ENCODE measurements around the gene EFCAB3. TPM values are rescaled to one million over a fixed set of nuclear protein-coding genes. Genes with fewer than 3 reads are reported as not detected.
A peak's percentile ranks its signal among the peaks of the same experiment; 100 is the strongest.
"Not testable (repeated sequence)": the region's sequence is repeated elsewhere in the genome, so short reads cannot be mapped to it uniquely, and the experiment has no call there.

Gene EFCAB3
- not detected in 2 replicates for total RNA-seq

DNA sequence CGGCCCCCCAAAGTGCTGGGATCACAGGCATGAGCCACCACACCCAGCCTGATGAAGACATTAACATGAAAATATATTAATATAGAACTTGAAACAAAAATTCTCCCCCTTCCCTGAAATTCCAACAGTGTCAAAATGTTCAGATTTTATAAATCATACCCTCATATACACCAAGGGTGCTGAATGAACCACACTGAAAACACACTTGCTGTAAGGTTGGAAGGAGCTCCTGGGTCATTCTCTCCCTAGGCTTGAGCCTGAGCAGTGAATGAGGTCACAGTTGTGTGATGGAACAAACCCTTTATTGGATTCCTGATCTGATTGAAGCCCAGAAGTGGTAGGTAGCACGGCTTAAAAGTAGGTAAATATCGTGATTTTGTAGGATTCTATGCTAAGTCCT, at the start of gene EFCAB3:
EFCAB3 (plus strand) TSS at position 301 of the 400 bp plus-strand sequence. CDS start 2,427 bp downstream, outside the sequence.
- DNase-seq (ENCODE audit: low read depth, low spot score): no peak

DNA sequence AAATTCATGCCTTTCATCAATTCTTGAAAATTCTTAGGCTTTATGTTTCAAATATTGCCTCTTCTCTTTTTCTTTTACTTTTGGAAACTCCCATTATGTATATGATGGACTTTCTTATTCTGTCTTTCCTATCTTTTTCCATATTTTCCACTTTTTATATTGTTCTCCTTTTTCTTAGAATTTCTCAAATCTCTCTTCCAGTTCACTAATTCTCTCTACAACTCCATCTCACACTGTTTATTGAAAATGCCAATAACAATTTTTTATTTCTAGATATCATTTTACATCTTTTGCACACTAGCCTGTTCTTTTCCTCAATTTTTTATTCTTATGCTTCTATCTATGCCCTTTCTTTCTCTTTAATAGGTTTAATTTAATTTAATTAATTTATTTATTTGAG, 43.8 kb upstream of the EFCAB3 start:
- no peak for DNase-seq (ENCODE audit: low read depth, low spot score)

DNA sequence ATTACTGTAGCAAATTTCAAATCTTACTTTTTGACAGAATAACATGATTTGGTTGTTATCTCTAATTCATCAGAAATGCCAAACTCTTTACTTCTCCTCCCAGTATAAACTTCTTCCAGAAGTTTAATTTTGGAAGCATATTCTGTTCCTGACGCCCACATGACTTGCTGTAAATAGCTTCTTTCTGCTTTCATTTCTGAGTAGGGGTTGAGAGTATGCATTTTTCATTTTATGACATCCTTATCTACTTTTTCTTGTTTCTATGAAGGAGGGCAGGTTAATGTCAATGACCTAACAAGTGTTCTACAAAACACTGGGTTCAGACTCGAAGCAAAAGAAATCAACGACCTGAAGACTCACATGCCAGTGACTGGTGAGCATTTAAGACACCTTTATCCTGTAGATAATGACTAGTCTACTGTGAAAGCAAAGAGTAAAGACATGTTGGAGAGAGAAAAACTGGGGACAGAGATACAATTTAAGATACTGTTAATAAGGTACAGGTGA, 36.5 kb upstream of the EFCAB3 start:
- no peak for DNase-seq (ENCODE audit: low read depth, low spot score)

DNA sequence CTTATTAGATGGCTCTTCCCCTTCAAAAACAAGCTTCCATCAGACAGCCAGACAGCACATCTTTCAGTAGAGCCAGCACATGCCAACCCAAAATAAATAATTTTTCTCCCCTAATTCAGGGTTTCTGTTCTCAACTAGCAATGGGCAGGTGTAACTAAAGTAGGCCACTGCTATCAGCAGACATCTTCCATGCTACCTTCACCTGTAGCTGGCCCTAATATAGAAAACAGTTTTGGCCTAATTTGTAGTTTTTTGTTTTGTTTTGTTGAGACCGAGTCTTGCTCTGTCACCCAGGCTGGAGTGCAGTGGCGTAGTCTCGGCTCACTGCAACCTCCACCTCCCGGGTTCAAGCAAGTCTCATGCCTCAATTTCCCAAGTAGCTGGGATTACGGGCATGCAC, 29.2 kb upstream of the EFCAB3 start:
- no peak for DNase-seq (ENCODE audit: low read depth, low spot score)

DNA sequence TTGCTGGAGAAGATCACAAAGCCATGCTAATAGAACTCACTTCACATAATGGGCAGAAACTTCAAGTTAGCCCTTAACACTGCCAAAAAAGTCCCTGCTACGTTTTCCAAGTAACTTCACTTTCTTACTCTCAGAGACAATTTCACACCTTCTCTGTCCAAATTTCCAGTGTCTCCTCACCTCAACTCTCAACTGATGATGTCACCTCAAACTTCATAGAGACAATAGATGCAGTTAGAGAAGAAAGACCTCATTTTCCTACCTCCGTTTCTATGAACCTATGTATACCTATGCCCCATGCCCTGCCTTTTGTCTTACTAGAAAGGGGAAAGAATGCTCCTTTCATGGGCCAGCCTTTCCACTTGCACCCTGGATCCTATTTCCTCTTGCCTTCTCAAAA, 14.2 kb upstream of the EFCAB3 start:
- no peak for DNase-seq (ENCODE audit: low read depth, low spot score)

DNA sequence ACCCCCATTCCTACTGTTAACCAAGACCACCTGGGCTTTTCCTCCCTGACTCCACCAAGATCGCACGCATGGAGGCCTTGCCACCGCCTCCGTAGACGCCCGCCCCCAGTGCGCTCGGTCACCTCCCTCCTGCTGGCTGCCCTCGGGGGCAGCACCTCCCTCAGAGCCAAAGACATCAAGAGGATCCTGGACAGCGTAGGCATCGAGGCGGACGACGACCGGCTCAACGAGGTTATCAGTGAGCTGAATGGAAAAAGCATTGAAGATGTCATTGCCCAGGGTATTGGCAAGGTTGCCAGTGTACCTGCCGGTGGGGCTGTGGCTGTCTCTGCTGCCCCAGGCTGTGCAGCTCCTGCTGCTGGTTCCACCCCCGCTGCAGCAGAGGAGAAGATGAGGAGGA, 1.2 kb downstream of the EFCAB3 start:
- DNase-seq (ENCODE audit: low read depth, low spot score): no peak

DNA sequence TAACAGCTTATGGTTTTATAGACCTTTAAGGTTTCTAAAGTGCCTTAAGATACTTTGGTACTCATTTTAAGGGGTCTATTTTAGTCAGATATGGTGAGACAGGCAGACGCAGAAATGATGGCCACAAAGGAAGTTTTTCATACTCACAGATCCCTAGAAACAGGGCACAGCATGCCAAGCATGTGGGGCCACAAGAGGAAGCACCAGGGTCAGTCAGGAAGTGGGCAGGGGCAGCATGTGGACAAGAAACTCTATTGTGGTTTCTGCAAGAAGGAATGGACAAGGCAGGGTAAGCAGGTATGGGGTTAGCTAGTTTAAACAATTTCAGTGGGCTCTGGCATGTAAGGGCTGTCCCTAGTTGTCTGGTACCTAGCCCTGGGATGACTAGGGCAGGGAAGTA, 8.5 kb downstream of the EFCAB3 start:
- no peak for DNase-seq (ENCODE audit: low read depth, low spot score)

DNA sequence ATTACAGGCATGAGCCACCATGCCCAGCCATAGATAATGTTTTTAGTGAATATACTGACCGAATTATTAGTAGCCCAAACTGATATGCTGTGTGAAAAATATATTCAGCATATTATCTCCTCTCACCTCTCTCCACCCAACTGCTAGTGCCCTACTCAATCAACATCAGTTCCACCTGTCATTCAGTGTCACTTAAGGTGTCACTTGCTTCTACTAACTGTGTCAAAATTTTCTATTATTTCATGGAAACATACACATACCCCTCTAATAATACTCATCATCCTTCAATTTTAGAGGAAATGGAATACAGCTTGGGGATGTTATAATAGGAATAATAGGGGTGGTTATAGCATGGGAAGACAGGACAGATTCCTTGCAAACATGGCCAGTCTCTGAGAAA, 12.6 kb downstream of the EFCAB3 start:
- no peak for DNase-seq (ENCODE audit: low read depth, low spot score)

DNA sequence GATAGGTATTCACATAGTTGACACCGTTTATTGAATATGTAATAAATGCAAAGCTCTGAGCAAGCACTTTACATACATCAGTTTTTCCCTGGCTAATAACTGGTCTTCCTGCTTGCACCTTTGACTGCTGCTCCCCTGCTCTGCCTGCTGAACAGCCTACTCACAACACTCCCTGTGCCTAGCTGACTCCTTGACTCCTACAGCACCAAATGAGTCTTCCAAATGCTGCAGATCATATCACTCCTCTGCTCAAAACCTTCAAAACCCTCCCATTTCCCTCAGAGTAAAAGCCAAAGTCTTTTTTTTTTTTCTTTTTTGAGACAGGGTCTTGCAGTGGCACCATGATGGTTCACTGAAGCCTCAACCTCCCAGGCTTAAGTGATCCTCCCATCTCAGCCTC, 18.5 kb downstream of the EFCAB3 start:
- no peak for DNase-seq (ENCODE audit: low read depth, low spot score)

DNA sequence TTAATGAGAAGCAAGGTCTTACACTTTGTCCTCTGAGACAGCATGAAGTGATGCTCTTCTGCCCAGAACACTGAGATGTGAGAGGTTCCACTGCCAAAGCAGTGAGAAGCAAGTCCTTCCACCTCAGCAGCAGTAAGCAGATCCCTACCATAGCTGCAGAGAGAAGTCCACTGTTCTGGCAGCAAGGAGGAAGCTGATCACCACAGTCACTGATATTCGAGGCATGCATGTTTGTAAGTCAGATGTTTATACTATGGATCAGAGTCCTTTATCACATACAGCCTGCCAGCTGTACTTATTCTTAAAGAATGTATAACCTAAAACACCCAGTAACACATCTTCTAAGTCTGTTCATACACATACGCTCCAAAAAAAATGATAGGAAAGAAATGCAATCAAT, 25.1 kb downstream of the EFCAB3 start:
- DNase-seq (ENCODE audit: low read depth, low spot score): no peak

DNA sequence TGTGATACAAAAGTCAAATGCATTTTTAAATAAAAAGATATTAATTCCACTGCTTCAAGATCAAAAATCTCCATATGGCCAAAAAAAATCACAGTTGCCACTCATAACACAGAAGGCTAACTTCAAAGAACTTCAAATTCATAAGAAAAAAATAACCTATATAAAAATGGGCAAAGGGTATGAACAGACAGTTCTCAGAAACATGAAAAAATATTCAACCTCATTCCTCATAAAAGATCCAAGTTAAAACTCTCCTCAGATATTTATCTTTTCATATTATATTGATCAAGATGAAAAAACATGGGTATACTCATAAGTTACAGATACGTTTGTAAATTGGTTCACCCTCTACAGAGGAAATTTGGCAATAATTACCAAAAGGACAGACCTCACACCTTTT, 32.7 kb downstream of the EFCAB3 start:
- not testable (repeated sequence) for DNase-seq (ENCODE audit: low read depth, low spot score)

DNA sequence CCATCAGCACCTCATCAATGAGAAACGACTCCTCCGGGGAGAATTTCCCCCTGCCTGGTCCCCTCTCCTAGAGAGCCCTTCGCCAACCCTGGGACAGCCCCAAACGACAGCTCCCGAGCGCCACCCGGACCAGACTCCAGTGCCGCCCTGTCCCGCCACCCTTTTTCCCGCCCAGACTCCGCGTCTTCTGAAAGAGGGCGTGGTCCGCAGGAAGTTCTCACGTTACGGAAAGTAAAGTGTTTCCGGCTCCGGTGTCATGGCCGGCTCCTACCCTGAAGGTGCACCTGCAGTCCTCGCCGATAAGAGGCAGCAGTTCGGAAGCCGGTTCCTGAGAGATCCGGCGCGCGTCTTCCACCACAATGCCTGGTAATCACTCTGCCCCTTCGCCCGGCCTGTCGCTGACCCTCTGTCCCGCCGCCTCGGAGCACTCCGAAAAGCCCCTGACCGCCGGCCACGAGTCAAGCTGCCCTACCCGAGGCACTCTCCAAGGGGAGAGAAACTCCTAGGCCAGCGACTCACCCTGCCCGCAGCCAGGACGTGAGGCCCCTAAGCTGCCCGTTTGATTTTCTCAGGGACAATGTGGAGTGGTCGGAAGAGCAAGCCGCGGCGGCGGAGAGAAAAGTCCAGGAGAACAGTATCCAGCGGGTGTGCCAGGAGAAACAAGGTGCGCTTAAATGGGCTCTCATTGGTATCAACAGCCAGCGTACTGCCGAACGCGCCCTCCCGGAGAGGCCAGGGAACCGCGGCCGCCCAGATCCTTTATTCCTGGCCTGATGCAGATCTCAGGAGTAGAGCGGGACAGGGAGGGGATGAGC, 43.5 kb downstream of the EFCAB3 start, which contains the start of gene METTL2A:
METTL2A (plus strand) TSS at position 251 of the 815 bp plus-strand sequence; CDS start at position 257, 6 bp downstream.
- DNase-seq (ENCODE audit: low read depth, low spot score): peak; percentile 32

DNA sequence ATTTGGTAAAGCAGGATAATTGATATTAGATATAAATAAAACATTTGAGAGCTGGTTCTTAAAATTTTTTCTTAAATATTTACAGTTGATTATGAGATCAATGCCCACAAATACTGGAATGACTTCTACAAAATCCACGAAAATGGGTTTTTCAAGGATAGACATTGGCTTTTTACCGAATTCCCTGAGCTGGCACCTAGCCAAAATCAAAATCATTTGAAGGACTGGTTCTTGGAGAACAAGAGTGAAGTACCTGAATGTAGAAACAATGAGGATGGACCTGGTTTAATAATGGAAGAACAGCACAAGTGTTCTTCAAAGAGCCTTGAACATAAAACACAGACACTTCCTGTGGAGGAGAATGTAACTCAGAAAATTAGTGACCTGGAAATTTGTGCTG, 45.9 kb downstream of the EFCAB3 start:
- DNase-seq (ENCODE audit: low read depth, low spot score): not testable (repeated sequence)

DNA sequence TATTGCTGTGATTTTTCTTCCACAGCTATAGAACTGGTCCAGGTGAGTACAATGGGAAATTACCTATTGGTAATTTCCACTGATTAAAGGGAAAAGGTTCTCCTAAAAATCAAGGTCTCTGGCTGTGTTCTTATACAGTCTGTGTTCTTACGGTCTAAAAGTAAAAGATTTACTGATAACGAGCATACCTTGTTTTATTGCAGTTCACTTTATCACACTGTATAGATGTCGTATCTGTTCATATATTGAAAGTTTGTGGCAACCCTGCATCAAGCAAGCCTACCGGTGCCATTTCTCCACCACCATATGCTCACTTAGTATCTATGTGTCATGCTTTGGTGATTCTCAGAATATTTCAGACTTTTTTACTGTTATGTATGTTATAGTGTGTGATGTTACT, 54.9 kb downstream of the EFCAB3 start:
- DNase-seq (ENCODE audit: low read depth, low spot score): not testable (repeated sequence)

DNA sequence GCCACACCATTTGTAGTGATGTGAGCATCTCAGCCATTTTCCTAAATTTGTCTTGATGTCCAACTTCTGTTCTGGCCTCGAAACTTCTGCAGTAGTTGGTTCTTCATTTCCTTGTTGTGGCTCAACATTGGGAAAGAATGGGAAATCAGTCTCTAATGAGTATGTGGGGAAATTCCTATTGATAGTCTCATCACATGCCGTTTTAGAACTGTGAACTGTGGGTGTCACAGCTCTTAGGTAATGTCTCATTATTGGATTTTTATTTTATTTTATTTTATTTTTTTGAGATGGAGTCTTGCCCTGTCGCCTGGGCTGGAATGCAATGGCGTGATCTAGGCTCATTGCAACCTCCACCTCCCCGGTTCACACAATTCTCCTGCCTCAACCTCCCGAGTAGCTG, 60.8 kb downstream of the EFCAB3 start:
- not testable (repeated sequence) for DNase-seq (ENCODE audit: low read depth, low spot score)

DNA sequence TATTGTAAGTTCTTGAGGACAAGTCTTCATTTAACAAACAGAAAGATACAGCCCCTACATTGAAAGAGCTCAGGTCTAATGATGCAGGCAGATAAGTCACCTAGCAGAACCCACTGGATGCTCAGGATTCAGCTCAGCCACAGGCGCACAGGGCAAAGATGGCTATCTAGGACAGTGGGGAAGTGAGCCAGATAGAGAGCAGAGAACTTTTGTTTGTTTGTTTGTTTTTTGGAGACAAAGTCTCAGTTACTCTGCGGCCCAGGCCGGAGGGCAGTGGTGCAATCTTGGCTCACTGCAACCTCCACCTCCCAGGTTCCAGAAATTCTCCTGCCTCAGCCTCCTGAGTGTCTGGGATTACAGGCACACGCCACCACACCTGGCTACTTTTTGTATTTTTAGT, 63.7 kb downstream of the EFCAB3 start:
- no peak for DNase-seq (ENCODE audit: low read depth, low spot score)

DNA sequence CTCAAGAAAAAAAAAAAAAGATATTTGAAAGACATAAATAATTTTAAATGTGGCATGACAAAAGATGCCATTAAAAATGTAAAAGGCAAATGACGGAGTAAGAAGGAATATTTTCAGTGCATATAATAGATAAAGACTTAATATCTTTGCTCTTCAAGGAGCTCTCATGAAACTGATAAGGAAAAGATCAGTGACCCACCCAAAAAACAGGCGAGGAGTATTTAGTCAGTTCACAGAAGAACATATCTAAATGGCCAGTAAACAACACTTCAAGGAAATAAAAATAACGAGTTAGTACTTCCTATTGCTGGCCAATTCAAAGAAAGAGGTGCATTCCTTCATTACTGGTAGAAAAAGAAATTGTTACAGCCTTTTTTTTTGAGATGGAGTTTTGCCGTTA, 65.4 kb downstream of the EFCAB3 start:
- not testable (repeated sequence) for DNase-seq (ENCODE audit: low read depth, low spot score)

DNA sequence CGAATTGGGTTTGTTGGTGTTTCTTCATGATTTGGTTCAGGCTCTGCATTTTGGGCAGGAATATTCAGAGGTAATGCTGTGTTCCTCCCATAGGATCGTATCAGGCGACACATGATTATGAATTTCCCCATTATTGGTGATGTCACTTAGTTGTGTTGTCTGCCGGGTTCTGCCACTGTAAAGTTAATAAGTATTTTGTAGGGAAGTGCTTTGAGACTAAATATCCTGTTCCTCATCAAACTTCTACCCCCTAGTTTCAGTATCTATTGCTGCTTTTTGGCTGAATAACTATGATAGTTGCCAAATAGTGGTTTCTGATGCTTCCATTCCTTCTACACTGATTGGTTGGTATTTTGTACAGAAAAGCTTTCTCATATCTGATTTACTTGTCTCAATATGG, 71.8 kb downstream of the EFCAB3 start:
- DNase-seq (ENCODE audit: low read depth, low spot score): not testable (repeated sequence)

DNA sequence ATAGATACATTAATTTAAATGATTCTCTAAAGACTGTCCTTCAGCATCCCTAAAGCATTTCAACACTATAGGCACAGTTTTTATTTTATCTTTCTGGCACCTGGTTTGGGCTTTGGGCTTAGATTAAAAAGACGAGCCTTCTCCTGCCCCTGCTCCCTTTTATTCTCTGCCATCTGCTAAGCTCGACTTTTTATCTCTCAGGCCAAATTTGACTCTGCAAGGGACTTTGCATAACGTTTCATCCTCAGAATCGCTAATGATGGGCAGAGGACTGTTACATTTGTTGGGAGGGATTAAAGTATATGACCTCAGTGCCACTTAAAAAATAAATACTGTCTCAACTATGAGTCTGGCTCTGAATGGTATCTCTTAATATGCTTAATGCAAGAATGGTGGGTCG, 72.7 kb downstream of the EFCAB3 start:
- not testable (repeated sequence) for DNase-seq (ENCODE audit: low read depth, low spot score)

DNA sequence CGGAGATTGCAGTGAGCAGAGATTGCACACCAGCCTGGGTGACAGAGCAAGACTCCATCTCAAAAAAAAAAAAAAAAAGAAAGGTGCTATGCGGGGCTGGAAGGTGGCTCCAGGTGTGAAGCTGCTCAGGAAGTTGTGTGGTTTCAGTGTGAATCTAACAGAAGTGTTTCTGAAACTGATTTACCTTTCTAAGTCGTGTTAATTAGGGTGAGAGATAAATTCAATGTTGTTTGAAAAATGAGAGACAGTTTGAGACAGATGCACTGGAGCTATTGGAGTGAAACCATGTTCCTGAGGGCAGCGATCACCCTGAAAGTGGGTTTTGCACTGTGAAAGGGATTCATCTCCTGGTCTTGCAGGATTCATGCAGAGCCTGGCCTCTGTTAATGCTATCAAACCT, 73.3 kb downstream of the EFCAB3 start:
- not testable (repeated sequence) for DNase-seq (ENCODE audit: low read depth, low spot score)

DNA sequence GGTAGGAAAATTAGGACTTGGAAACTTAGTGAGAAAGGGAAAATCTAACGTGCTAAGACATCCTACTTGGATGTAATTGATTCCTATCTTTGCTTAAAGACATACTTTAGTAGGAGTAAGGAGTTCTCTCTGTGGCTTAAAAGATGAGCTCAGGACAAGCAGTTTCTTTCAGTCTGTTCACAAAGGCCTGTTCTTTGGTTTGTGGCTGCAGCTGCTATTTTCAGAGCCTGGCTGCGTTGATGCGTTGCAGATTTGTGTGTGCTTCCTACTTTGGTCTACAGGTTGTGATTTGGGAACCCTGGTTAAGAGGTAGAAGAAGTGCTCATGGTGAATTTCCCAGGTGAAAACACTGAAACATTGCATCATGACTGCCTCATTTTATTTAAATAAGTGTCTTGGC, 73.8 kb downstream of the EFCAB3 start:
- DNase-seq (ENCODE audit: low read depth, low spot score): not testable (repeated sequence)

DNA sequence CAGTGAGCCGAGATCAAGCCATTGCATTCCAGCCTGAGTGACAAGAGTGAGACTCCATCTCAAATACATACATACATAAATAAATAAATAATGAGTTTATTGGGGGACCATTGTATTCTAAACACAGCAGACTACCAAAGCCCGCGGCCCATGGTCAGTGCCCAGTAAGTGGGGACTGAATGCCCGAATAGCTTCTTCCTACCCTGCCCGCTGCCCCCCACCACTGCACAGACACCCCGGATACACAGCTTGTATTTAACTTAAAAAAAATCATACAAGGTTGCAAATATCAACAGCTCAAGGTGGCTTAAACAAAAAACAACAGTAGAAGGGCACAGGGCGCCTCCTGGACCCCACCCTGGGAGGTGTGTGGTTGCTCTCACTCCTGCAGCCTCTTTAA, 75.7 kb downstream of the EFCAB3 start:
- DNase-seq (ENCODE audit: low read depth, low spot score): no peak

DNA sequence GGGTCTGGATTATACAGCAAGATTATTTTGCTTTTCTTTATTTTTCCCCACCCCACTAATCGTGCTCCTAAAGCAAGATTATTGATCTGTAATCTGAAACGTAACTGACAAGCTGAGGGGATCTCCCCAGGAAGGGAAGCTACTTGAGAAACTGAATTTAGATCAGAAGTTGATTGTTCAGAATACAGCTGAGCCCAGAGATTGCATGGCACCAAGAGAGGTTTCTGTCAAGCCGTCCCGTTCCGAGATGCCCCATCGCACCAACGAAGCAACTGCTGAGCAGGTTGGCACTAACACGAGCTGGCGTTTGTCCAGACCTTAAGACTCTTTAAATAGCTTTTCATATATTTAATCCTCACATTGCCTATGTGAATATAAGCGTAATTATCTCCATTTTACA, 78.1 kb downstream of the EFCAB3 start:
- not testable (repeated sequence) for DNase-seq (ENCODE audit: low read depth, low spot score)

Data from pulmonary artery endothelial cell (primary cell).